IMR-90 (cell line): Measurements from ENCODE around the gene UST. TPM values are rescaled to one million over a fixed set of nuclear protein-coding genes. Genes with fewer than 3 reads are reported as not detected.

Experiments
- ATAC-seq: fragments of 200-7000 bp; cut with Tn5 transposase; 2 replicates; pipeline ENCODE4 v1.9.1; 2020; ENCODE audit warnings: low read depth, mild to moderate bottlenecking, moderate library complexity
- BruUV-seq: library from RNA; stranded (reverse); fragments of 400-500 nt; replicated peaks from 2 replicates; lab custom pipeline; 2021; lab: Mats Ljungman, UMichigan
- CTCF ChIA-PET: fragments of 300-600 bp; formaldehyde crosslinking; extraction: SDS; loops from one replicate; lab custom pipeline; 2021; ENCODE audit warnings: antibody characterized with exemption; lab: Yijun Ruan, JAX
- POLR2A ChIA-PET: fragments of 300-600 bp; sonication (Branson Sonifier 250); formaldehyde crosslinking; loops from one replicate; lab custom pipeline; 2022; ENCODE audit warnings: antibody characterized with exemption; ENCODE audit not compliant: unreplicated experiment; lab: Charles Lee
- DNase-seq: peaks from one replicate; pipeline ENCODE4 v3.0.0; 2013
- H2AFZ ChIP-seq: replicated peaks from 2 replicates; pipeline ENCODE3; 2013; ENCODE audit warnings: low read length, mild to moderate bottlenecking; ENCODE audit not compliant: poor library complexity
- H2AK5ac ChIP-seq: 2 replicates; pipeline ENCODE4 v1.6.1; 2013; ENCODE audit warnings: low read depth, low read length, inconsistent platforms
- H2AK9ac ChIP-seq: replicated peaks from 2 replicates; pipeline ENCODE3; 2013; ENCODE audit warnings: mild to moderate bottlenecking, low read depth, low read length, moderate library complexity; ENCODE audit not compliant: poor library complexity
- H2BK120ac ChIP-seq: 2 replicates; pipeline ENCODE4 v1.6.1; 2013; ENCODE audit warnings: low read depth, low read length, inconsistent platforms
- H2BK15ac ChIP-seq: 3 replicates; pipeline ENCODE4 v1.6.1; 2013; ENCODE audit warnings: low read depth, low read length, inconsistent platforms
- H2BK20ac ChIP-seq: 2 replicates; pipeline ENCODE4 v1.6.1; 2013; ENCODE audit warnings: low read depth, mild to moderate bottlenecking, inconsistent platforms, low read length, moderate library complexity
- H2BK5ac ChIP-seq: 2 replicates; pipeline ENCODE4 v1.6.1; 2013; ENCODE audit warnings: mild to moderate bottlenecking, low read depth, low read length, inconsistent platforms; ENCODE audit not compliant: poor library complexity, severe bottlenecking
- H3K14ac ChIP-seq: replicated peaks from 2 replicates; pipeline ENCODE4 v1.6.1; 2013; ENCODE audit warnings: low read depth, low read length, inconsistent platforms
- H3K18ac ChIP-seq: 2 replicates; pipeline ENCODE4 v1.6.1; 2013; ENCODE audit warnings: low read depth, low read length, control low read depth
- H3K23ac ChIP-seq: 2 replicates; pipeline ENCODE4 v1.6.1; 2013; ENCODE audit warnings: low read depth, low read length, inconsistent platforms
- H3K27ac ChIP-seq: 2 replicates; pipeline ENCODE4 v1.5.1; 2013; ENCODE audit warnings: mild to moderate bottlenecking, control low read depth, low read length; ENCODE audit not compliant: insufficient read depth
- H3K27me3 ChIP-seq: 2 replicates; pipeline ENCODE4 v1.6.1; 2013; ENCODE audit warnings: low read length; ENCODE audit not compliant: control insufficient read depth, insufficient read depth
- H3K36me3 ChIP-seq: 2 replicates; pipeline ENCODE4 v1.6.1; 2013; ENCODE audit warnings: low read length, mixed read lengths; ENCODE audit not compliant: control insufficient read depth, insufficient read depth
- H3K4ac ChIP-seq: 2 replicates; pipeline ENCODE4 v1.6.1; 2013; ENCODE audit warnings: low read depth, low read length, inconsistent platforms
- H3K4me1 ChIP-seq: 2 replicates; pipeline ENCODE4 v1.6.1; 2013; ENCODE audit warnings: low read length, mixed read lengths; ENCODE audit not compliant: control insufficient read depth, insufficient read depth
- H3K4me2 ChIP-seq: 2 replicates; pipeline ENCODE4 v1.6.1; 2013; ENCODE audit warnings: low read depth, mild to moderate bottlenecking, control low read depth, low read length, moderate library complexity
- H3K4me3 ChIP-seq: 2 replicates; pipeline ENCODE4 v1.5.1; 2013; ENCODE audit warnings: low read depth, mild to moderate bottlenecking, control low read depth, low read length, moderate library complexity; ENCODE audit not compliant: insufficient read depth
- H3K56ac ChIP-seq: 2 replicates; pipeline ENCODE4 v1.6.1; 2013; ENCODE audit warnings: low read length, inconsistent platforms; ENCODE audit not compliant: insufficient read depth; ENCODE audit errors: extremely low read depth
- H3K79me1 ChIP-seq, 2 experiments: 2 replicates each; pipeline ENCODE4 v1.6.1; 2013; ENCODE audit warnings: low read length in 2 of 2, inconsistent platforms in 1 of 2, low read depth in 1 of 2
- H3K9ac ChIP-seq: 2 replicates; pipeline ENCODE4 v1.6.1; 2013; ENCODE audit warnings: low read depth, low read length, control low read depth
- H3K9me1 ChIP-seq: 2 replicates; pipeline ENCODE4 v1.6.1; 2013; ENCODE audit warnings: low read length, inconsistent platforms; ENCODE audit not compliant: insufficient read depth
- H3K9me3 ChIP-seq: 2 replicates; pipeline ENCODE4 v1.6.1; 2013; ENCODE audit warnings: low read length; ENCODE audit not compliant: control insufficient read depth, insufficient read depth
- H4K20me1 ChIP-seq: 2 replicates; pipeline ENCODE4 v1.6.1; 2013; ENCODE audit warnings: low read length, inconsistent platforms; ENCODE audit not compliant: insufficient read depth
- H4K5ac ChIP-seq: 2 replicates; pipeline ENCODE4 v1.6.1; 2013; ENCODE audit warnings: mild to moderate bottlenecking, low read depth, low read length, control low read depth
- H4K8ac ChIP-seq, 2 experiments: 2 replicates each; pipeline ENCODE4 v1.6.1; 2013; ENCODE audit warnings: low read depth in 2 of 2, low read length in 2 of 2, control low read depth in 1 of 2, inconsistent platforms in 1 of 2
- H4K91ac ChIP-seq: 2 replicates; pipeline ENCODE4 v1.6.1; 2013; ENCODE audit warnings: low read depth, low read length, inconsistent platforms; ENCODE audit not compliant: insufficient read depth
- MXI1 ChIP-seq: IDR thresholded peaks from 2 replicates; pipeline ENCODE4 v1.6.1; 2012; ENCODE audit warnings: low read depth, mild to moderate bottlenecking, low read length, moderate library complexity, borderline replicate concordance
- RAD21 ChIP-seq: IDR thresholded peaks from 2 replicates; pipeline ENCODE4 v1.6.1; 2012; ENCODE audit warnings: low read length, improper control_type of control experiment
- RCOR1 ChIP-seq: IDR thresholded peaks from 2 replicates; pipeline ENCODE4 v1.6.1; 2012; ENCODE audit warnings: mild to moderate bottlenecking, low read length, improper control_type of control experiment; ENCODE audit not compliant: insufficient replicate concordance
- WGBS, 2 experiments: methylation state at CpG; one replicate each; pipeline versions ENCODE4 v1.1.5 to v1.1.7; 2013; ENCODE audit warnings: missing lambda C conversion rate in 2 of 2; ENCODE audit not compliant: insufficient read length in 1 of 2; ENCODE audit errors: extremely low coverage in 2 of 2; 5-methylcytosine and 5-hydroxymethylcytosine counted together
- dilution Hi-C: fragments of 300-500 bp; cut with HindIII; formaldehyde crosslinking; loops from one replicate; pipeline ENCODE4 v1.14.3; 2018; ENCODE audit warnings: low sequenced_read_pairs; ENCODE audit not compliant: unreplicated experiment
- in situ Hi-C: fragments of 300-500 bp; cut with MboI; formaldehyde crosslinking; loops from 3 replicates; pipeline ENCODE4 v1.14.3; 2019; ENCODE audit warnings: low sequenced_read_pairs, inconsistent platforms, mixed read lengths
- intact Hi-C: fragments of 100-400 bp; cut with micrococcal nuclease; formaldehyde crosslinking; loops from 2 replicates; pipeline ENCODE4 v1.10.0; 2022
- polyA plus RNA-seq, 3 experiments: library from polyadenylated mRNA; depleted of rRNA; stranded (reverse); fragments of >200 nt; gene quantifications; 2 replicates each; pipeline ENCODE4 v1.2.3, GENCODE V29; 2012; ENCODE audit warnings: low replicate concordance in 1 of 3
- total RNA-seq: library from RNA; depleted of rRNA; stranded (reverse); fragments of >200 nt; gene quantifications from 2 replicates; pipeline ENCODE4 v1.2.3, GENCODE V29; 2012

Gene UST
- total and polyA plus RNA-seq, 2 of the 4 experiments (the other 2 are of a cell fraction) = 7.7 to 13.8 TPM

- Histone ChIP-seq H3K9me3 (no peaks in the 10 kb centered on the region), H3K18ac (no peak overlapping the region), H2BK5ac (no peak overlapping the region), H2BK15ac (no peak overlapping the region), H4K20me1 (no peaks in the 10 kb centered on the region), H2AK9ac (no peak overlapping the region), H3K23ac (no peak overlapping the region), H3K4me3 (no peak overlapping the region), H3K9ac (no peak overlapping the region), H3K56ac (no peak overlapping the region), H3K27me3 (no peaks in the 10 kb centered on the region), H3K14ac (no peak overlapping the region), H3K79me1 (no peaks in the 10 kb centered on the region), H3K36me3 (peaks cover 6% of the 10 kb centered on the region; the same call in 1 of the 2 replicates), H2BK120ac (no peak overlapping the region), H3K9me1 (no peaks in the 10 kb centered on the region; the same call in 1 of the 2 replicates), H2AK5ac (no peak overlapping the region), H3K4me1 (peaks cover 8% of the 10 kb centered on the region), H3K4me2 (no peak overlapping the region), H3K4ac (no peak overlapping the region), H4K91ac (no peak overlapping the region), H2BK20ac (no peak overlapping the region), H4K5ac (no peak overlapping the region), H2AFZ (no peak overlapping the region), H3K27ac (no peak overlapping the region), H4K8ac (no peak overlapping the region)
- CTCF ChIA-PET = interaction anchor here (0.6 kb wide), 1 partner anchor 1815 kb away, joined by 3 read pairs; no protein-coding TSS in a partner anchor
- 80% methylated on average over 1 of the region's 3 CpGs; no CpG with 5 or more reads in 1 of the 2 experiments for WGBS, 2 experiments
- in situ Hi-C loops (no loop called here), dilution Hi-C loops (no loop called here), intact Hi-C loops (no loop called here)
- no peak for DNase-seq
- no TSS peak for BruUV-seq
- POLR2A ChIA-PET = no interaction called here
- no peak for TF ChIP-seq MXI1
- TF ChIP-seq RAD21 = no peak
- TF ChIP-seq RCOR1 = no peak
- ATAC-seq = no peak
Measured at GRCh38 chr6:148987982-148988381, 241.2 kb downstream of the UST start.
